ENCODE measurements around the gene PCDHA11. TPM values are rescaled to one million over a fixed set of nuclear protein-coding genes. Genes with fewer than 3 reads are reported as not detected.
"Not testable (repeated sequence)": the region's sequence is repeated elsewhere in the genome, so short reads cannot be mapped to it uniquely, and the experiment has no call there.

PCDHA11 gene
- total and polyA plus RNA-seq, 2 donors (not counting 3 experiments of a cell fraction or from before 2014, with no cell fraction given): not detected

DNA sequence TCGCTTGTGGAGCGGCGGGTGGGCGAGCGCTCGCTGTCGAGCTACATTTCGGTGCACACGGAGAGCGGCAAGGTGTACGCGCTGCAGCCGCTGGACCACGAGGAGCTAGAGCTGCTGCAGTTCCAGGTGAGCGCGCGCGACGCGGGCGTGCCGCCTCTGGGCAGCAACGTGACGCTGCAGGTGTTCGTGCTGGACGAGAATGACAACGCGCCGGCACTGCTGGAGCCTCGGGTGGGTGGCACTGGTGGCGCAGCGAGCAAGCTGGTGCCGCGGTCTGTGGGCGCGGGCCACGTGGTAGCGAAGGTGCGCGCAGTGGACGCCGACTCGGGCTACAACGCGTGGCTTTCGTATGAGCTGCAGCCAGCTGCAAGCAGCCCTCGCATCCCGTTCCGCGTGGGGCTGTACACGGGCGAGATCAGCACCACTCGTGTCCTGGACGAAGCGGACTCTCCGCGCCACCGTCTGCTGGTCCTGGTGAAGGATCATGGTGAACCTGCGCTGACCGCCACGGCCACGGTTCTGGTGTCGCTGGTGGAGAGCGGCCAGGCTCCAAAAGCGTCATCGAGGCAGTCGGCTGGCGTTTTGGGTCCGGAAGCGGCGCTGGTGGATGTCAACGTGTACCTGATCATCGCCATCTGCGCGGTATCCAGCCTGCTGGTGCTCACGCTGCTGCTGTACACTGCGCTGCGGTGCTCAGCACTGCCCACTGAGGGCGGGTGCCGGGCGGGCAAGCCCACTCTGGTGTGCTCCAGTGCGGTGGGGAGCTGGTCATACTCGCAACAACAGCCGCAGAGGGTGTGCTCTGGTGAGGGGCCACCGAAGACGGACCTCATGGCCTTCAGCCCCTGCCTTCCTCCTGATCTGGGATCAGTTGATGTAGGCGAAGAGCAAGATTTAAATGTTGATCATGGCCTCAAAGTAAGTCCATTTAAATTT lies 25.7 kb upstream of the PCDHA11 start:
- TF ChIP-seq MAX (IDR thresholded peaks at IDR 0.05; ENCODE audit: insufficient read depth, insufficient read length) (no peak), POLR2A (IDR thresholded peaks at IDR 0.05; ENCODE audit: low read depth, low read length) (no peak), EZH2 (IDR thresholded peaks at IDR 0.05; ENCODE audit: borderline replicate concordance, low read depth, low read length, severe bottlenecking) (no peak), POLR2AphosphoS5 (IDR thresholded peaks at IDR 0.05; ENCODE audit: insufficient read depth, low read depth, low read length) (no peak), JUN (IDR thresholded peaks at IDR 0.05; ENCODE audit: borderline replicate concordance, insufficient read depth, insufficient read length, low read depth) (no peak)

DNA sequence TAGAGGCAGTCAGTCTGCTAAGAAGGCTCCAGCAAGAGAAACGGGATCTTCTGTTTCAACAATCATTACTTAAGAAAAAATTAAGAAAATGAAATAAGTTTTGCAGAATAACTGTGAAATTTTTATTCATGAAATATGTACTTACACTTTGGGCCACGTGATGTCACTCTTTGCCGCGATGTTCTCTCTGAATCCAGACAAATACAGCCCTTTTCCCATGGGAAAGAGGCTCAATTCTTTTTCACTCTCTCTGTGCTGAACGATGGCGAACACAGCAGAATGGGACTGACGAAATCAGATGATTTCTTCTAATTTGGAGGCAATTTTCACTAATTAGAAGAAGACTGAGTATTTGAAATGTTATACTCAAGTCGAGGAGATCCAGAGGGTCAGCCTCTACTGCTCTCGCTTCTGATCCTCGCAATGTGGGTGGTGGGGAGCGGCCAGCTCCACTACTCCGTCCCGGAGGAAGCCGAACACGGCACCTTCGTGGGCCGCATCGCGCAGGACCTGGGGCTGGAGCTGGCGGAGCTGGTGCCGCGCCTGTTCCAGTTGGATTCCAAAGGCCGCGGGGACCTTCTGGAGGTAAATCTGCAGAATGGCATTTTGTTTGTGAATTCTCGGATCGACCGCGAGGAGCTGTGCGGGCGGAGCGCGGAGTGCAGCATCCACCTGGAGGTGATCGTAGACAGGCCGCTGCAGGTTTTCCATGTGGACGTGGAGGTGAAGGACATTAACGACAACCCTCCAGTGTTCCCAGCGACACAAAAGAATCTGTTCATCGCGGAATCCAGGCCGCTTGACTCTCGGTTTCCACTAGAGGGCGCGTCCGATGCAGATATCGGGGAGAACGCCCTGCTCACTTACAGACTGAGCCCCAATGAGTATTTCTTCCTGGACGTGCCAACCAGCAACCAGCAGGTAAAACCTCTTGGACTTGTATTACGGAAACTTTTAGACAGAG lies 20.3 kb upstream of the PCDHA11 start, which contains the start of gene PCDHA9:
Gene PCDHA9, plus strand, starts transcription at position 244 of the 964 bp plus-strand sequence. Its CDS starts 114 bp downstream, at position 358.
- H3K9me1 ChIP-seq (replicated peaks; ENCODE audit: control insufficient read depth, extremely low read depth, insufficient read depth, low read length); H4K20me1 ChIP-seq (replicated peaks; ENCODE audit: control insufficient read depth, extremely low read depth, insufficient read depth, low read length); H3K27me3 ChIP-seq (ENCODE audit: control insufficient read depth in 2 of 2, insufficient read depth in 2 of 2, low read length in 2 of 2); DNase-seq (ENCODE audit: low read depth, low spot score); H3K9me3 ChIP-seq (replicated peaks; ENCODE audit: control insufficient read depth, insufficient read depth, low read length); H3K9ac ChIP-seq (replicated peaks; ENCODE audit: extremely low read depth, insufficient read depth, low read length); H3K36me3 ChIP-seq (ENCODE audit: control insufficient read depth in 2 of 2, extremely low read depth in 1 of 2, insufficient read depth in 2 of 2, low read length in 2 of 2); H3K4me3 ChIP-seq (replicated peaks in 1 of 3; ENCODE audit: insufficient read depth in 1 of 3, low read depth in 1 of 3, low read length in 3 of 3); CTCF ChIA-PET; H2AFZ ChIP-seq (ENCODE audit: low read depth, low read length); H3K27ac ChIP-seq (ENCODE audit: insufficient read depth, low read depth, low read length); H3K4me2 ChIP-seq (ENCODE audit: insufficient read depth, low read length); BruUV-seq (replicated peaks); dilution Hi-C loops (cut with MboI; ENCODE audit: extremely low pct_ligation_motif_present, low sequenced_read_pairs); H3K4me1 ChIP-seq (ENCODE audit: control insufficient read depth, extremely low read depth, insufficient read depth, low read length); H3K79me2 ChIP-seq (ENCODE audit: control insufficient read depth, insufficient read depth, low read length); POLR2A ChIA-PET: not testable (repeated sequence)
- intact Hi-C loops (cut with micrococcal nuclease): loop anchor here (1.0 kb wide), 1 partner anchor 193 kb away; no protein-coding TSS in a partner anchor
- peak; percentile 56 for FAIRE-seq

More for the DNA sequence above, 25.7 kb upstream of the PCDHA11 start:
- Histone ChIP-seq H3K27ac (ENCODE audit: insufficient read depth, low read depth, low read length) (no peak overlapping the region), H3K9me1 (replicated peaks; ENCODE audit: control insufficient read depth, extremely low read depth, insufficient read depth, low read length) (no peaks in the 10 kb centered on the region), H3K27me3 (ENCODE audit: control insufficient read depth in 2 of 2, insufficient read depth in 2 of 2, low read length in 2 of 2) (no peaks in the 10 kb centered on the region), H3K36me3 (ENCODE audit: control insufficient read depth in 2 of 2, extremely low read depth in 1 of 2, insufficient read depth in 2 of 2, low read length in 2 of 2) (no peaks in the 10 kb centered on the region), H4K20me1 (replicated peaks; ENCODE audit: control insufficient read depth, extremely low read depth, insufficient read depth, low read length) (no peaks in the 10 kb centered on the region), H3K9ac (replicated peaks; ENCODE audit: extremely low read depth, insufficient read depth, low read length) (no peak overlapping the region), H3K4me1 (ENCODE audit: control insufficient read depth, extremely low read depth, insufficient read depth, low read length) (no peaks in the 10 kb centered on the region), H3K79me2 (ENCODE audit: control insufficient read depth, insufficient read depth, low read length) (no peaks in the 10 kb centered on the region), H3K9me3 (replicated peaks; ENCODE audit: control insufficient read depth, insufficient read depth, low read length) (no peaks in the 10 kb centered on the region), H2AFZ (ENCODE audit: low read depth, low read length) (no peak overlapping the region), H3K4me3 (replicated peaks in 1 of 3; ENCODE audit: insufficient read depth in 1 of 3, low read depth in 1 of 3, low read length in 3 of 3) (no peak overlapping the region), H3K4me2 (ENCODE audit: insufficient read depth, low read length) (no peak overlapping the region)
- no TSS peak for BruUV-seq (replicated peaks)
- ChIA-PET CTCF (no interaction called here), POLR2A (no interaction called here)
- dilution Hi-C loops (cut with MboI; ENCODE audit: extremely low pct_ligation_motif_present, low sequenced_read_pairs): no loop called here
- intact Hi-C loops (cut with micrococcal nuclease): no loop called here
- DNase-seq (ENCODE audit: low read depth, low spot score) (no peak), FAIRE-seq (no peak)

DNA sequence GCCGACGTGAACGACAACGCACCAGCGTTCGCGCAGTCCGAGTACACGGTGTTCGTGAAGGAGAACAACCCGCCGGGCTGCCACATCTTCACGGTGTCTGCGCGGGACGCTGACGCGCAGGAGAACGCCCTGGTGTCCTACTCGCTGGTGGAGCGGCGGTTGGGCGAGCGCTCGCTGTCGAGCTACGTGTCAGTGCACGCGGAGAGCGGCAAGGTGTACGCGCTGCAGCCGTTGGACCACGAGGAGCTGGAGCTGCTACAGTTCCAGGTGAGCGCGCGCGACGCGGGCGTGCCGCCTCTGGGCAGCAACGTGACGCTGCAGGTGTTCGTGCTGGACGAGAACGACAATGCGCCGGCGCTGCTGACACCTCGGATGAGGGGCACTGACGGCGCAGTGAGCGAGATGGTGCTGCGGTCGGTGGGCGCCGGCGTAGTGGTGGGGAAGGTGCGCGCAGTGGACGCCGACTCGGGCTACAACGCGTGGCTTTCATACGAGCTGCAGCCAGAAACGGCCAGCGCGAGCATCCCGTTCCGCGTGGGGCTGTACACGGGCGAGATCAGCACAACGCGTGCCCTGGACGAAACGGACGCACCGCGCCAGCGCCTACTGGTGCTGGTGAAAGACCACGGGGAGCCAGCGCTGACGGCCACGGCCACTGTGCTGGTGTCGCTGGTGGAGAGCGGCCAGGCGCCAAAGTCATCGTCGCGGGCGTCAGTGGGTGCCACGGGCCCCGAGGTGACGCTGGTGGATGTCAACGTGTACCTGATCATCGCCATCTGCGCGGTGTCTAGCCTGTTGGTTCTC lies 18.7 kb upstream of the PCDHA11 start:
- not testable (repeated sequence) for BruUV-seq (replicated peaks)

More for the DNA sequence above, 18.7 kb upstream of the PCDHA11 start:
- H2AFZ ChIP-seq (ENCODE audit: low read depth, low read length); dilution Hi-C loops (cut with MboI; ENCODE audit: extremely low pct_ligation_motif_present, low sequenced_read_pairs); H3K4me3 ChIP-seq (replicated peaks in 1 of 3; ENCODE audit: insufficient read depth in 1 of 3, low read depth in 1 of 3, low read length in 3 of 3); H3K4me1 ChIP-seq (ENCODE audit: control insufficient read depth, extremely low read depth, insufficient read depth, low read length); DNase-seq (ENCODE audit: low read depth, low spot score); H3K9me3 ChIP-seq (replicated peaks; ENCODE audit: control insufficient read depth, insufficient read depth, low read length); CTCF ChIA-PET; H3K9me1 ChIP-seq (replicated peaks; ENCODE audit: control insufficient read depth, extremely low read depth, insufficient read depth, low read length); H3K79me2 ChIP-seq (ENCODE audit: control insufficient read depth, insufficient read depth, low read length); H4K20me1 ChIP-seq (replicated peaks; ENCODE audit: control insufficient read depth, extremely low read depth, insufficient read depth, low read length); intact Hi-C loops (cut with micrococcal nuclease); H3K4me2 ChIP-seq (ENCODE audit: insufficient read depth, low read length); H3K9ac ChIP-seq (replicated peaks; ENCODE audit: extremely low read depth, insufficient read depth, low read length); H3K27ac ChIP-seq (ENCODE audit: insufficient read depth, low read depth, low read length); H3K36me3 ChIP-seq (ENCODE audit: control insufficient read depth in 2 of 2, extremely low read depth in 1 of 2, insufficient read depth in 2 of 2, low read length in 2 of 2); H3K27me3 ChIP-seq (ENCODE audit: control insufficient read depth in 2 of 2, insufficient read depth in 2 of 2, low read length in 2 of 2); FAIRE-seq; POLR2A ChIA-PET: not testable (repeated sequence)
